GM08714 (cell line): ENCODE results near the gene ERG.

Source experiments
- H3K4me3 ChIP-seq: fragments of 200-500 bp; sonication (Bioruptor generic); 2 replicates; pipeline ENCODE4 v1.5.1; 2014; ENCODE audit warnings: mild to moderate bottlenecking, low read length, inconsistent platforms
- ZNF274 ChIP-seq: IDR thresholded peaks from 2 replicates; pipeline ENCODE4 v1.6.1; 2012; ENCODE audit warnings: mild to moderate bottlenecking, low read depth, low read length

Gene ERG

GRCh38 chr21:38490411-38491020 is 7.8 kb downstream of the ERG start:
- H3K4me3 ChIP-seq, result no peak overlapping the region
- no peak for TF ChIP-seq ZNF274

DNA sequence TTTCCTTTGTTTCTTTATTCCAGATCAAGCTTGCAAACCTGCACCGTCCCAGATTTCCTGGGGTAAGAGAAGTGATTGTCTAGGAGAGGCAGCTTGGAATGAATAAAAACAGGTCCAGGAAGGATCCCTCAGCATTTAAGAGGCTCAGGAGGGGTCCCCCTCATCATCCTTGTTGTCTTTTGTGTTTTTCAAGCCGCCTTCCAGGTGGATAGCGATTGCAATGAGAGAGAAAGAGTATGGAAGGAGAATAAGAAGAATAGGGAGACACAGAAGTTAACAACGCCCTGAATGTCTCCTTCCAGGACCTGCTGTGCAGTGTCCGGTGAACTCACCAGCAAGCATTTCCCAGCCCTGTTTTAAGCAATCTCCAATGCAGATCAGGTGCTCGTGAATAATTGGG is 8.5 kb downstream of the ERG start:
- no peak overlapping the region for H3K4me3 ChIP-seq
- TF ChIP-seq ZNF274, result no peak

DNA sequence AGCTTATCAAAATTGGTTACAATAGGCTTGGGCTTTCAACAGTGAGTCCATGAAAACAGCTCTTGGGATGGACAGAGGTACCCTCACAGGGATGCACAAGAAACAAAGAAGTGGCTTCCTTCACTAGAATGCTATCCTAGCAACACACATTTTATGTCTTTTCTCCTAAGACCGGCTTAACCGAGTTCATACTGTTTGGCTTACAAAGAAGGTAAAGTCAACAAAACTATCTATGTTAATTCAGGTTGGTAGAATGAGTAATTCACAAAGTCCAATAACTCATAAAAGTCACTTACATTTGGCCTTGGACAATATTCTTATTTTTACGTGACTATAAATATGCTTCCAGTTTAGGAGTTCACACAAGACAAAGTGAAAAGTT is 9.0 kb downstream of the ERG start:
- H3K4me3 ChIP-seq, result no peak overlapping the region
- TF ChIP-seq ZNF274, result no peak

DNA sequence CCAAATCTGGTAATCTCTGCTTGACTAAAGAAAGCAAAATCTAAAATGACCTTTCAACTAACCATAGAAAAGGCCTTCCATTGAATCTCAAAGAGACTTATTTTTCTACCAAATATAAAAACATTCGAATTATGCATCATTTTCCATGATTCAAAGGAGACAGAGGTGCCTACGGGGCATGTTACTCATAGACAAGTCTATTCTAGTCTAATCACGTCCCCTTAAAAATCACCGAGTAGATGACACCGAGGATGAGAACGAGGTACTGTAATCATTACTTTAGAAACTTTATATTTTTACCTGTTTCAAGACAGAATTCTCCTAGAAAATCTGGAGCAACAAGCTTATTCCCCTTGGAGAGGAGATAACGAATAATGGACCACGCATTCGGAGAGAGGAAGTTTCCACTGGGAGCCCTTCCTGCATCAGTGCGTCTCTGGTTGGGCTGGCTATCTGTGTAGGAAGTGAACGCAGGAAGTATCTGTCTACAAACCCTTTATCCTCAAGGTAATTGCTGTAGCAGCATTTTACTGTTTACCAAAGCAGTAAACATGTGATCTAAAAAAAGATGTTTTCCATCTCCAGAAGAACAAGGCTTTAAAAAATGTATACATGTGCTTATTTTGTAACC is 9.5 kb downstream of the ERG start:
- H3K4me3 ChIP-seq, result no peak overlapping the region
- no peak for TF ChIP-seq ZNF274

DNA sequence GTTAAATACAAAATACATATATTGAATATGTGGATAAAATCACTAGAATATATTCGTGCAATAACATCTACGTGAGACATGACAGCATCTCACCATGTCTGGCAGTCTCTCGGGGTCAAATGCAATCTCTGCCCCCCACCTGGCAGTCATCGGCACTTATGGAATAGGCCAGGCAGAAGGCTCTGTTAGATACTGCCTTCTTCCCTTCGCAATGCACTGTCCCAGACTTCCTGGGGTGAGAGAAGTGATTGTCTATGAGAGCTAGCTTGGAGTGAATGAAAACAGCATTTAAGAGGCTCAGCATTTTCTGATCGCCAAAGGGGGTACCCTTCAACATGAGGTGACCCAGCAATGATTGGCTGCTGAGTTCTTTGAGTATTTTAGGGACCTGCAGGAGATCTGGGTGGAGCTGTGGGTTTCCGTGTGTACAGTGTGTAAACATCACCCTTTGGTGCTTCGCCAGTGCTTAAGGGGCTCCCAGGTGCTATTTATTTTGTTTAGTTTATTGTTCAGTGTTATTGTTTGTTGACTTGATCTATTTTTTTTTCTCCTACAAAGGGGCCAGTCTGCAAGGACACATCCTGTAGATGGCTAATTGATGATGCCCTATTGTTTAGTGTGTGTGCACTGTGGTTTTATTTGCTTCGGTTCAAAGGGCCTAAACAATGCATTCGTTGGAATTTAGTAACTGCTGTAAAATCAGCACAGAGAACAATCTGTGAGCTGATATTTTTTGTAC is 10.2 kb downstream of the ERG start:
- H3K4me3 ChIP-seq, result no peak overlapping the region
- TF ChIP-seq ZNF274, result no peak

DNA sequence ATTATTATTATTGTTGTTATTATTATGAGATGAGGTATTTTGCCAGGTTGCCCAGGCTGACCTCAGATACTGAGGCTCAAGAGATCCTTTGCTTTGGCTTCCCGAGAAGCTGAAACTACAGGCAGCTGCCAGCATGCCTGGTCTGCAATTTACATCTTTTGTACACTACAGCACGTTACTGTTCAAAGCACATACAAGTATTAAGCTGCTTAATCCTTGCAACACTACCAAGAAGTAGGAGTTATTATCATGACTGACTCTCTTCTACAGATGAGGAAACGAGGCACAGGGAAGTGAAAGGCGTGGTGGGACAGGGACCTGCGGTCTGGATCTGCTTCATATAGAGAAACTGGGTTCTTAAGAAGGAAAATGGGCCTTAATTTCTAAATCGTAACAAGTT is 11.6 kb downstream of the ERG start:
- TF ChIP-seq ZNF274, result no peak
- no peak overlapping the region for H3K4me3 ChIP-seq

- no peak for TF ChIP-seq ZNF274
- no peak overlapping the region for H3K4me3 ChIP-seq
These were observed 12.1 kb downstream of the ERG start for GRCh38 chr21:38486221-38486620.

DNA sequence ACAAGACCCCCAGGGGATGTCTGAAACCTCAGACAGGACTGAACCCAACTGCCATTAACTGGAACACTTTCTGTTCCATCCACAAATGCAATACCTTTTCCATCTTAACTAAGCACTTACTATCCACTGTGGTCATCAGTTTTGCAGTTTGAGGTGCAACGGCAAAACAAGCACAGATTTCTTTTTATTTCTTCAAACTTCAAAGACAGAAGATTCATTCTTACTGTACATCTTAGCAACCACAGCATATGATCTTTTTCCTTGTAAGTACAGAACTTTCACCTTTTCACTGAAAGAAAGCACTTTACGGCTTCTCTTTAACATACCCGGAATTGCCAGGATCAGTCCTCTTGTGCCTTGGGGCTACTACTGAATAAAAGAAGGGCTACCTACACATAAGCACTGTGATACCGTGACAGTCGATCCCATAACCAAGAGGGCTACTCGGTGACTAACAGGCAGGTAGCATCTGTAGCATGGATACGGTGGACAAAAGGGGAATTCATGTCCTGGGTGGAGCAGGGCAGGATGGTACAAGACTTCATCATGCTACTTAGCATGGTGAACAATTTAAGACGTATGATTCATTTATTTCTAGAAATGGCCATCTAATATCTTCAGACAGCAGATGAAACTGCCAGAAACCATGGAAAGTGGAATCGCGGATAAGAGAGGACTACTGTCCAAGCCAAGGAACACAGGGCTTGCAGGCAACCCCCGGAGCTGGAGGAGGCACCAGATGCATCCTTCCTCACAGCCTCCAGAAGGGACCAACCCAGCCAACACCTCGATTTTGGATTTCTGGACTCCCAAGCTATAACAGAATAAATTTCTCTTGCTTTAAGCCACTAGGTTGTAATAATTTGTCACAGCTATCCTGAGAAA is 18.4 kb downstream of the ERG start:
- no peak for TF ChIP-seq ZNF274
- H3K4me3 ChIP-seq, result no peak overlapping the region

DNA sequence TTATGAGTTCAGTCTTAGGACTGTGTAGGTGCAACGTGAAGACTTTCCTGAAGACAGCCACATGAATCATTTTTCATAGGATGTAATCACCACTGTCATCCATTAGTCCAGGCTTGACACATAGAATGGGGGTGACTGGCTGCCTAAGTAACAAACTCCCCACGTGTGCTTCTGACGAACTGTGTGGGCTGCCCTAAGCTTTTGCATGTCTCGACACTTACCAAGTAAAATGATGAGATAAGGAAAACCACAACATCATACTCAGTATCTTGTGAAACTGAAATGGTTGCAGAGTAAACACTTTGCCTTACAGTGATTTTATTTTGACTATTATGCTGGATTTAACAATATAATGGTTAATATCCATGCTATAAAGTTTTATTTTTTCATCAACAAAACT is 19.5 kb downstream of the ERG start:
- TF ChIP-seq ZNF274, result no peak

GRCh38 chr21:38477226-38477625 is 21.1 kb downstream of the ERG start:
- TF ChIP-seq ZNF274, result no peak
- no peak overlapping the region for H3K4me3 ChIP-seq

More for the DNA sequence above, 19.5 kb downstream of the ERG start:
- H3K4me3 ChIP-seq, result no peak overlapping the region

DNA sequence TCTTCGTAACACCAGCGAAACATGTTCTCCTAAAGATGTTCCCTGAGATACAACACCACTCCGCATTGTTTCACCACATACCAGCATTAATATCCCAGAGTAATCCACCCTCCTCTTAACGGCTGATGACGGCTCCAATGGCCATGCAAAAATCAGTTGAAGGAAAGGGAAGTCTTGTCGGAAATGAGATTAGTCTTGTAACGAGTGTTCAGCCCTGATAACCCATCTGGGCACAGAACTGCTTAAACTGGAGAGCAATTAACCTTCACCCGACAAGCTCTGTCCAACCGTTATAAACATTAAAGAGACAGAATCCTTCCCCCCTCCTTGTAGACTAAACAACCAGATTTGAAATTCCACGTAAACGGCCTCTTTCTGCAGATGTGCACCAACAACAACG is 21.9 kb downstream of the ERG start:
- TF ChIP-seq ZNF274, result no peak
- H3K4me3 ChIP-seq, result no peak overlapping the region

- no peak overlapping the region for H3K4me3 ChIP-seq
- TF ChIP-seq ZNF274, result no peak
These were observed 22.8 kb downstream of the ERG start for GRCh38 chr21:38475519-38475918.

GRCh38 chr21:38474796-38475195 is 23.5 kb downstream of the ERG start:
- TF ChIP-seq ZNF274, result no peak
- H3K4me3 ChIP-seq, result no peak overlapping the region

- H3K4me3 ChIP-seq, result no peak overlapping the region
- no peak for TF ChIP-seq ZNF274
These were observed 24.2 kb downstream of the ERG start for GRCh38 chr21:38474124-38474523.
